ENCODE measurements around the gene HOXC9. TPM values are rescaled to one million over a fixed set of nuclear protein-coding genes. Genes with fewer than 3 reads are reported as not detected.

Gene HOXC9
- total RNA-seq, 2 donors from 2014 or later = 0.23 to 3.0 TPM

GRCh38 chr12:53958128-53958527, 41.8 kb upstream of the HOXC9 start:
- WGBS = 47% methylated on average over 3 of the region's 3 CpGs
- Histone ChIP-seq H3K4me3 (no peak overlapping the region), H3K4me1 (replicated peaks) (no peaks in the 10 kb centered on the region), H3K27me3 (replicated peaks; ENCODE audit: insufficient read depth) (peaks cover 73% of the 10 kb centered on the region), H3K36me3 (no peaks in the 10 kb centered on the region), H3K27ac (no peak overlapping the region), H3K9me3 (no peaks in the 10 kb centered on the region)
- intact Hi-C loops (cut with DNase I) = no loop called here
- no peak for DNase-seq (ENCODE audit: low spot score)
- no peak for TF ChIP-seq POLR2AphosphoS5 (IDR thresholded peaks at IDR 0.05)
- no peak for TF ChIP-seq POLR2A (IDR thresholded peaks at IDR 0.05)
- no peak for TF ChIP-seq CTCF (IDR thresholded peaks at IDR 0.05)

- 52% methylated on average over 4 of the region's 4 CpGs for WGBS
Observed at GRCh38 chr12:53959314-53959713, 40.6 kb upstream of the HOXC9 start.

GRCh38 chr12:53960187-53961024, 39.6 kb upstream of the HOXC9 start:
- intact Hi-C loops (cut with DNase I) = no loop called here
- Histone ChIP-seq H3K27me3 (replicated peaks; ENCODE audit: insufficient read depth) (peaks cover 72% of the 10 kb centered on the region), H3K4me1 (replicated peaks) (no peaks in the 10 kb centered on the region), H3K36me3 (no peaks in the 10 kb centered on the region), H3K9me3 (no peaks in the 10 kb centered on the region), H3K27ac (no peak overlapping the region), H3K4me3 (no peak overlapping the region)
- DNase-seq (ENCODE audit: low spot score) = no peak
- WGBS = 43% methylated on average over 39 of the region's 39 CpGs
- no peak for TF ChIP-seq POLR2AphosphoS5 (IDR thresholded peaks at IDR 0.05)
- TF ChIP-seq CTCF (IDR thresholded peaks at IDR 0.05) = no peak
- no peak for TF ChIP-seq POLR2A (IDR thresholded peaks at IDR 0.05)

More at GRCh38 chr12:53959314-53959713, 40.6 kb upstream of the HOXC9 start:
- TF ChIP-seq POLR2AphosphoS5 (IDR thresholded peaks at IDR 0.05) = no peak
- TF ChIP-seq POLR2A (IDR thresholded peaks at IDR 0.05) = no peak
- TF ChIP-seq CTCF (IDR thresholded peaks at IDR 0.05) = no peak
- H3K4me1 ChIP-seq (replicated peaks) = no peaks in the 10 kb centered on the region
- no peaks in the 10 kb centered on the region for H3K36me3 ChIP-seq
- H3K27me3 ChIP-seq (replicated peaks; ENCODE audit: insufficient read depth) = peaks cover 76% of the 10 kb centered on the region
- no peak for DNase-seq (ENCODE audit: low spot score)
- H3K9me3 ChIP-seq = no peaks in the 10 kb centered on the region
- no peak overlapping the region for H3K4me3 ChIP-seq
- H3K27ac ChIP-seq = no peak overlapping the region
- intact Hi-C loops (cut with DNase I) = no loop called here

GRCh38 chr12:53961025-53961761, 38.8 kb upstream of the HOXC9 start:
- TF ChIP-seq CTCF (IDR thresholded peaks at IDR 0.05) (no peak), POLR2AphosphoS5 (IDR thresholded peaks at IDR 0.05) (no peak), POLR2A (IDR thresholded peaks at IDR 0.05) (no peak)
- Histone ChIP-seq H3K27ac (no peak overlapping the region), H3K4me3 (no peak overlapping the region), H3K27me3 (replicated peaks; ENCODE audit: insufficient read depth) (peaks cover 71% of the 10 kb centered on the region), H3K9me3 (no peaks in the 10 kb centered on the region), H3K36me3 (no peaks in the 10 kb centered on the region), H3K4me1 (replicated peaks) (no peaks in the 10 kb centered on the region)
- intact Hi-C loops (cut with DNase I) = no loop called here
- no peak for DNase-seq (ENCODE audit: low spot score)
- WGBS = 17% methylated on average over 44 of the region's 72 CpGs
